ENCODE results near the gene FAM131B.

GRCh38 chr7:143389316-143390103, 27.0 kb upstream of the FAM131B start:
- no peak for TF ChIP-seq POLR2A (IDR thresholded peaks at IDR 0.05; ENCODE audit: insufficient read depth in 1 of 2, low read depth in 2 of 2, low read length in 2 of 2)
- TF ChIP-seq PHF5A (CRISPR knock-in tag; IDR thresholded peaks at IDR 0.05; ENCODE audit: low read depth, unreplicated experiment): no peak
- no peak for TF ChIP-seq CHD2 (IDR thresholded peaks at IDR 0.05; ENCODE audit: low read depth, low read length)
- TF ChIP-seq ZNF468 (CRISPR knock-in tag; IDR thresholded peaks at IDR 0.05): no peak

Measured in HepG2 (cell line).